ENCODE data around the gene SHROOM4. TPM values are rescaled to one million over a fixed set of nuclear protein-coding genes. Genes with fewer than 3 reads are reported as not detected.

SHROOM4 gene
- total RNA-seq, 4 donors from 2014 or later: 3.3 to 10.0 (median 8.9) TPM

GRCh38 chrX:50700921-50701320 is 113.1 kb downstream of the SHROOM4 start:
- Histone ChIP-seq H3K9me3 (no peaks in the 10 kb centered on the region), H3K27ac (no peak overlapping the region), H3K4me1 (no peaks in the 10 kb centered on the region), H3K4me3 (no peak overlapping the region), H3K27me3 (no peaks in the 10 kb centered on the region), H3K36me3 (no peaks in the 10 kb centered on the region)
- no peak for DNase-seq
- TF ChIP-seq CTCF (IDR thresholded peaks at IDR 0.05): no peak
- no peak for TF ChIP-seq POLR2A (IDR thresholded peaks at IDR 0.05)

- DNase-seq: no peak
- no peak for TF ChIP-seq POLR2A (IDR thresholded peaks at IDR 0.05)
- no peak for TF ChIP-seq CTCF (IDR thresholded peaks at IDR 0.05)
- Histone ChIP-seq H3K27me3 (no peaks in the 10 kb centered on the region), H3K4me3 (no peak overlapping the region), H3K9me3 (no peaks in the 10 kb centered on the region), H3K4me1 (no peaks in the 10 kb centered on the region), H3K27ac (no peak overlapping the region), H3K36me3 (no peaks in the 10 kb centered on the region)
Observed at GRCh38 chrX:50698944-50699343, 115.0 kb downstream of the SHROOM4 start.

GRCh38 chrX:50697691-50698090 is 116.3 kb downstream of the SHROOM4 start:
- Histone ChIP-seq H3K9me3 (no peaks in the 10 kb centered on the region), H3K4me3 (no peak overlapping the region), H3K27ac (no peak overlapping the region), H3K27me3 (no peaks in the 10 kb centered on the region), H3K36me3 (no peaks in the 10 kb centered on the region), H3K4me1 (no peaks in the 10 kb centered on the region)
- no peak for DNase-seq
- no peak for TF ChIP-seq POLR2A (IDR thresholded peaks at IDR 0.05)
- TF ChIP-seq CTCF (IDR thresholded peaks at IDR 0.05): no peak

- TF ChIP-seq POLR2A (IDR thresholded peaks at IDR 0.05) (no peak), CTCF (IDR thresholded peaks at IDR 0.05) (peak; percentile 11 to 79 (median 58))
- H3K27ac ChIP-seq: no peak overlapping the region
- H3K4me3 ChIP-seq: no peak overlapping the region
- no peaks in the 10 kb centered on the region for H3K27me3 ChIP-seq
- no peaks in the 10 kb centered on the region for H3K36me3 ChIP-seq
- H3K4me1 ChIP-seq: no peaks in the 10 kb centered on the region
- no peaks in the 10 kb centered on the region for H3K9me3 ChIP-seq
- DNase-seq: no peak
Observed at GRCh38 chrX:50691820-50692219, 122.2 kb downstream of the SHROOM4 start.

GRCh38 chrX:50684871-50685270 is 129.1 kb downstream of the SHROOM4 start:
- no peaks in the 10 kb centered on the region for H3K4me1 ChIP-seq
- TF ChIP-seq CTCF (IDR thresholded peaks at IDR 0.05) (no peak), POLR2A (IDR thresholded peaks at IDR 0.05) (no peak)
- no peaks in the 10 kb centered on the region for H3K9me3 ChIP-seq
- H3K27ac ChIP-seq: no peak overlapping the region
- no peaks in the 10 kb centered on the region for H3K27me3 ChIP-seq
- H3K4me3 ChIP-seq: no peak overlapping the region
- no peaks in the 10 kb centered on the region for H3K36me3 ChIP-seq
- no peak for DNase-seq

- no peaks in the 10 kb centered on the region for H3K4me1 ChIP-seq
- H3K9me3 ChIP-seq: no peaks in the 10 kb centered on the region
- no peaks in the 10 kb centered on the region for H3K36me3 ChIP-seq
- H3K27me3 ChIP-seq: no peaks in the 10 kb centered on the region
- no peak overlapping the region for H3K27ac ChIP-seq
- no peak for DNase-seq
- no peak for TF ChIP-seq POLR2A (IDR thresholded peaks at IDR 0.05)
- no peak overlapping the region for H3K4me3 ChIP-seq
Observed at GRCh38 chrX:50680990-50681389, 133.0 kb downstream of the SHROOM4 start.

Measured in Peyer's patch (tissue), 4 donors.